Measurements from ENCODE around the gene EGFL6. TPM values are rescaled to one million over a fixed set of nuclear protein-coding genes. Genes with fewer than 3 reads are reported as not detected.

EGFL6 gene
- polyA plus RNA-seq, 2 of the 4 experiments (the other 2 are of a cell fraction), result not detected

DNA sequence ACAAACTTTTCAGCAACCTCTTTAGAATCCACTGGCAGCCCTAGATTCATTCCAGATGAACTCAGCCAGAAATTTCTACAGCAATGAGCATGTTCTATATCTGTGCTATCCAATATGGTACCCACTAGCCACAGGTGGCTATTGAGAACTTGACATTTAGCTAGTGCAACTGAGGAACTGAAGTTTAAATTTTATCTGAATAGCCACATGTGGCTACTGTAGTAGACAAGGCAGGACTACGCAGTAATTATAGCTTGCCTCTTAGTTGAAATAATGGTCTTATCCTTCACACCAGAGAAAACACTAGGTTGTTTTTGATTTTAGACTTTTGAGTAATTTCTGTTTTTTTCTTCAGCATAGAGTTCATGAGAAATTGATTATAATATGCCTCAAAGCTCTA is 80.9 kb downstream of the EGFL6 start (continued):
- TF ChIP-seq JUNB (IDR thresholded peaks at IDR 0.05) (no peak), CBX2 (IDR thresholded peaks at IDR 0.05; ENCODE audit: borderline replicate concordance, low read depth) (no peak)
- TF ChIP-seq, protein P1, sequence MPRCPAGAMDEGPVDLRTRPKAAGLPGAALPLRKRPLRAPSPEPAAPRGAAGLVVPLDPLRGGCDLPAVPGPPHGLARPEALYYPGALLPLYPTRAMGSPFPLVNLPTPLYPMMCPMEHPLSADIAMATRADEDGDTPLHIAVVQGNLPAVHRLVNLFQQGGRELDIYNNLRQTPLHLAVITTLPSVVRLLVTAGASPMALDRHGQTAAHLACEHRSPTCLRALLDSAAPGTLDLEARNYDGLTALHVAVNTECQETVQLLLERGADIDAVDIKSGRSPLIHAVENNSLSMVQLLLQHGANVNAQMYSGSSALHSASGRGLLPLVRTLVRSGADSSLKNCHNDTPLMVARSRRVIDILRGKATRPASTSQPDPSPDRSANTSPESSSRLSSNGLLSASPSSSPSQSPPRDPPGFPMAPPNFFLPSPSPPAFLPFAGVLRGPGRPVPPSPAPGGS (IDR thresholded peaks at IDR 0.05), result no peak
- TF ChIP-seq, protein P2, sequence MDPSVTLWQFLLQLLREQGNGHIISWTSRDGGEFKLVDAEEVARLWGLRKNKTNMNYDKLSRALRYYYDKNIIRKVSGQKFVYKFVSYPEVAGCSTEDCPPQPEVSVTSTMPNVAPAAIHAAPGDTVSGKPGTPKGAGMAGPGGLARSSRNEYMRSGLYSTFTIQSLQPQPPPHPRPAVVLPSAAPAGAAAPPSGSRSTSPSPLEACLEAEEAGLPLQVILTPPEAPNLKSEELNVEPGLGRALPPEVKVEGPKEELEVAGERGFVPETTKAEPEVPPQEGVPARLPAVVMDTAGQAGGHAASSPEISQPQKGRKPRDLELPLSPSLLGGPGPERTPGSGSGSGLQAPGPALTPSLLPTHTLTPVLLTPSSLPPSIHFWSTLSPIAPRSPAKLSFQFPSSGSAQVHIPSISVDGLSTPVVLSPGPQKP (IDR thresholded peaks at IDR 0.05; ENCODE audit: low read depth, low read length), result no peak

DNA sequence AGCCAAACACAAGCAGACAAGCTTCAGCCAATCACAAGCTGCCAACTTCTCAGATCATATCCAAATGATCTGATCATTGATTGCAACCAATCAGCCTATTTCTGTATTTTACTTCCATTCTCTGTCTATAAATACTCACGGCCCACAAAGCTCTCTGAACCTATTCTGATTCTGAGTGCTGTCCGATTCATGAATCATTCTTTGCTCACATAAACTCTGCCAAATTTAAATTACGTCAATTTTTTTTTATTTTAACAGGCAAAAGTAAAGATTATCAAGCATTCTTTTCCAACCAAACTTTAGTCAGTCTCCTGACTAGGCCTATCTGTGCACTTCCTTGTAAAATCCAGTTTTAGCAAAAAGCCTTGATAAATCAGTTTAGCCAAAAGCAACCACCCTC is 81.7 kb downstream of the EGFL6 start:
- TF ChIP-seq CBX2 (IDR thresholded peaks at IDR 0.05; ENCODE audit: borderline replicate concordance, low read depth) (no peak), KDM5A (IDR thresholded peaks at IDR 0.05) (no peak), SREBF2 (IDR thresholded peaks at IDR 0.05) (no peak), PHF8 (IDR thresholded peaks at IDR 0.05; ENCODE audit: borderline replicate concordance, low read depth) (no peak), SMC3 (IDR thresholded peaks at IDR 0.05) (no peak), ESRRA (IDR thresholded peaks at IDR 0.05; ENCODE audit: borderline replicate concordance, low read length) (no peak), MAZ (IDR thresholded peaks at IDR 0.05; ENCODE audit: borderline replicate concordance, low read depth, low read length) (no peak)
- TF ChIP-seq, protein P3, sequence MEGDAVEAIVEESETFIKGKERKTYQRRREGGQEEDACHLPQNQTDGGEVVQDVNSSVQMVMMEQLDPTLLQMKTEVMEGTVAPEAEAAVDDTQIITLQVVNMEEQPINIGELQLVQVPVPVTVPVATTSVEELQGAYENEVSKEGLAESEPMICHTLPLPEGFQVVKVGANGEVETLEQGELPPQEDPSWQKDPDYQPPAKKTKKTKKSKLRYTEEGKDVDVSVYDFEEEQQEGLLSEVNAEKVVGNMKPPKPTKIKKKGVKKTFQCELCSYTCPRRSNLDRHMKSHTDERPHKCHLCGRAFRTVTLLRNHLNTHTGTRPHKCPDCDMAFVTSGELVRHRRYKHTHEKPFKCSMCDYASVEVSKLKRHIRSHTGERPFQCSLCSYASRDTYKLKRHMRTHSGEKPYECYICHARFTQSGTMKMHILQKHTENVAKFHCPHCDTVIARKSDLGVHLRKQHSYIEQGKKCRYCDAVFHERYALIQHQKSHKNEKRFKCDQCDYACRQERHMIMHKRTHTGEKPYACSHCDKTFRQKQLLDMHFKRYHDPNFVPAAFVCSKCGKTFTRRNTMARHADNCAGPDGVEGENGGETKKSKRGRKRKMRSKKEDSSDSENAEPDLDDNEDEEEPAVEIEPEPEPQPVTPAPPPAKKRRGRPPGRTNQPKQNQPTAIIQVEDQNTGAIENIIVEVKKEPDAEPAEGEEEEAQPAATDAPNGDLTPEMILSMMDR (IDR thresholded peaks at IDR 0.05), result no peak
- TF ChIP-seq, protein P4, sequence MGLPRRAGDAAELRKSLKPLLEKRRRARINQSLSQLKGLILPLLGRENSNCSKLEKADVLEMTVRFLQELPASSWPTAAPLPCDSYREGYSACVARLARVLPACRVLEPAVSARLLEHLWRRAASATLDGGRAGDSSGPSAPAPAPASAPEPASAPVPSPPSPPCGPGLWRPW (IDR thresholded peaks at IDR 0.05), result no peak
- TF ChIP-seq, protein P2 (IDR thresholded peaks at IDR 0.05; ENCODE audit: low read depth, low read length), result no peak
- TF ChIP-seq, protein P5, sequence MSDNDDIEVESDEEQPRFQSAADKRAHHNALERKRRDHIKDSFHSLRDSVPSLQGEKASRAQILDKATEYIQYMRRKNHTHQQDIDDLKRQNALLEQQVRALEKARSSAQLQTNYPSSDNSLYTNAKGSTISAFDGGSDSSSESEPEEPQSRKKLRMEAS (IDR thresholded peaks at IDR 0.05), result no peak
- FAIRE-seq (no peak), DNase-seq (ENCODE audit: low read depth in 1 of 2, low spot score in 1 of 2) (no peak), ATAC-seq (no peak)
- Histone ChIP-seq H3K9me3 (no peaks in the 10 kb centered on the region), H3K27ac (no peak overlapping the region), H3K4me2 (no peak overlapping the region), H3K4me1 (peaks cover 11% of the 10 kb centered on the region; the same call in 2 of the 3 replicates), H3K4me3 (no peak overlapping the region)
- WGBS (ENCODE audit: missing lambda C conversion rate), result 87% methylated on average over 3 of the region's 3 CpGs
- ChIA-PET POLR2A (no interaction called here), CTCF (interaction anchor here (1.0 to 1.1 kb wide), 2 partner anchors 20 to 144 kb away, joined by 3 to 4 read pairs; no protein-coding TSS in a partner anchor)

DNA sequence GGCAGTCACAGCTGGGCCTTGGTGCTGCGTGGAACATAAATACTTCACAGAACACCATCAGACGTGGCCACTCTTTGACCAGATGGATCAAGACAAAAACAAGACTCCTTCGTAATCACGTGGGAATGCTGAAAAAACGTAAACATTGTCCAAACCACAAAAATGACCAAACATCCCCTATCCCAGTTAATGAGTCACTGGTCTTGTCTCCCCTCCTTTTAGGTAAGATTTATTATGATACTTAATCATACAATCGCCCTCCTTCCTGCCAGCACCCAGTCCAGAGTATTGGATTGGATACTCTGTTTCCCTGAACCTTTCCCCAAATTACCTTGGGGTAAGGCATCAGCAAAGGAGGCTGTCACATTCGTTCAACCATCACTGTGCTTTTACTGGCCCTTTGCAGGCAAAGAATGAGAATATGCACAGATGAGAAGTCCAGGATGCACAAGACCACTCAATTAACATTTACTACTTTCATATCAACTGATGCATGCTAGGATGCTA is 82.9 kb downstream of the EGFL6 start:
- no peak for TF ChIP-seq POLR2A (IDR thresholded peaks at IDR 0.05; ENCODE audit: low read length)
- TF ChIP-seq, protein P5 (IDR thresholded peaks at IDR 0.05), result no peak
- TF ChIP-seq, protein P1 (IDR thresholded peaks at IDR 0.05), result no peak
- no peak for TF ChIP-seq FOSL2 (IDR thresholded peaks at IDR 0.05)
- TF ChIP-seq FOSL2 (CRISPR knock-in tag; IDR thresholded peaks at IDR 0.05), result 0 out of 2 replicates have a peak, but pooled peaks have one; percentile 6
- TF ChIP-seq, protein P6, sequence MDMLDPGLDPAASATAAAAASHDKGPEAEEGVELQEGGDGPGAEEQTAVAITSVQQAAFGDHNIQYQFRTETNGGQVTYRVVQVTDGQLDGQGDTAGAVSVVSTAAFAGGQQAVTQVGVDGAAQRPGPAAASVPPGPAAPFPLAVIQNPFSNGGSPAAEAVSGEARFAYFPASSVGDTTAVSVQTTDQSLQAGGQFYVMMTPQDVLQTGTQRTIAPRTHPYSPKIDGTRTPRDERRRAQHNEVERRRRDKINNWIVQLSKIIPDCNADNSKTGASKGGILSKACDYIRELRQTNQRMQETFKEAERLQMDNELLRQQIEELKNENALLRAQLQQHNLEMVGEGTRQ (IDR thresholded peaks at IDR 0.05), result 0 out of 2 replicates have a peak, but pooled peaks have one; percentile 13
- CTCF ChIA-PET, result no interaction called here
- peak overlapping the region; percentile 52 for H3K4me3 ChIP-seq
- H3K4me2 ChIP-seq, result peak overlapping the region; percentile 82
- ATAC-seq, result peak; percentile 8 to 9; a peak in 2 of 6 replicates
- POLR2A ChIA-PET, result interaction anchor here (0.8 to 1.6 kb wide), 3 partner anchors 17 to 82 kb away, joined by 3 to 6 read pairs (median 6); partner anchors contain the start of genes OFD1, RAB9A and TRAPPC2
- FAIRE-seq, result peak; percentile 72
- H3K9me3 ChIP-seq, result no peaks in the 10 kb centered on the region
- DNase-seq (ENCODE audit: low read depth in 1 of 2, low spot score in 1 of 2), result peak; percentile 14 to 41
- H3K27ac ChIP-seq, result peak overlapping the region; percentile 78 to 88
- WGBS (ENCODE audit: missing lambda C conversion rate), result 13% methylated on average over 7 of the region's 7 CpGs
- H3K4me1 ChIP-seq, result peaks cover 11% of the 10 kb centered on the region; the same call in 2 of the 3 replicates
